DOHH2 (cell line): Measurements from ENCODE around the gene LSM14B.

Experiments used
- H3F3A ChIP-seq: fragments of 200-600 bp; sonication (generic), shearing (Covaris generic); 2 replicates; pipeline ENCODE4 v1.6.0; 2016; ENCODE audit warnings: antibody characterized with exemption, mild to moderate bottlenecking; ENCODE audit not compliant: control insufficient read depth, insufficient read depth
- H3K27ac ChIP-seq: fragments of 200-600 bp; sonication (generic); 2 replicates; pipeline ENCODE4 v1.5.1; 2014; ENCODE audit warnings: low read depth, mild to moderate bottlenecking, low read length, moderate library complexity
- H3K27me3 ChIP-seq: fragments of 200-600 bp; sonication (generic); 2 replicates; pipeline ENCODE4 v1.6.1; 2014; ENCODE audit warnings: mild to moderate bottlenecking, low read length, mixed read lengths; ENCODE audit not compliant: control insufficient read depth
- H3K36me3 ChIP-seq: fragments of 200-600 bp; sonication (generic); 2 replicates; pipeline ENCODE4 v1.6.1; 2014; ENCODE audit warnings: mild to moderate bottlenecking, low read length, moderate library complexity, mixed read lengths; ENCODE audit not compliant: control insufficient read depth
- H3K4me1 ChIP-seq: fragments of 200-600 bp; sonication (generic); 2 replicates; pipeline ENCODE4 v1.6.1; 2014; ENCODE audit warnings: mild to moderate bottlenecking, low read length, mixed read lengths; ENCODE audit not compliant: control insufficient read depth
- H3K4me2 ChIP-seq: fragments of 200-600 bp; sonication (generic); 2 replicates; pipeline ENCODE4 v1.6.0; 2014; ENCODE audit warnings: mild to moderate bottlenecking, low read length, moderate library complexity
- H3K4me3 ChIP-seq: fragments of 200-600 bp; sonication (generic); 2 replicates; pipeline ENCODE4 v1.5.1; 2014; ENCODE audit warnings: mild to moderate bottlenecking, low read length, mixed read lengths
- H3K79me2 ChIP-seq: fragments of 200-600 bp; sonication (generic); 2 replicates; pipeline ENCODE4 v1.6.1; 2014; ENCODE audit warnings: mild to moderate bottlenecking, low read length, mixed read lengths; ENCODE audit not compliant: control insufficient read depth
- H3K9me2 ChIP-seq: fragments of 200-600 bp; sonication (generic); replicated peaks from 2 replicates; pipeline ENCODE4 v1.6.1; 2014; ENCODE audit warnings: mild to moderate bottlenecking, low read length, mixed read lengths; ENCODE audit not compliant: control insufficient read depth
- H3K9me3 ChIP-seq: fragments of 200-600 bp; sonication (generic); 2 replicates; pipeline ENCODE4 v1.6.1; 2014; ENCODE audit warnings: antibody characterized with exemption, low read length, mixed read lengths; ENCODE audit not compliant: control insufficient read depth, insufficient read depth
- H4K20me1 ChIP-seq: fragments of 200-600 bp; sonication (generic); 2 replicates; pipeline ENCODE4 v1.6.0; 2014; ENCODE audit warnings: low read depth, mild to moderate bottlenecking, antibody characterized with exemption, low read length, moderate library complexity; ENCODE audit not compliant: control insufficient read depth, insufficient read depth
- CTCF ChIP-seq: fragments of 200-600 bp; sonication (generic); IDR thresholded peaks from one replicate; pipeline ENCODE4 v1.5.1; 2014; ENCODE audit warnings: antibody characterized with exemption, mild to moderate bottlenecking, low read depth, low read length; ENCODE audit not compliant: poor library complexity, severe bottlenecking
- EZH2phosphoT487 ChIP-seq: fragments of 200-600 bp; sonication (generic); IDR thresholded peaks from 2 replicates; pipeline ENCODE4 v1.6.1; 2017; ENCODE audit warnings: borderline replicate concordance, mild to moderate bottlenecking, antibody characterized with exemption, low read length, moderate library complexity, mixed read lengths

LSM14B gene

GRCh38 chr20:62117362-62117646 lies 5.0 kb upstream of the LSM14B start:
- H3K4me2 ChIP-seq = no peak overlapping the region
- TF ChIP-seq EZH2phosphoT487 = no peak
- no peak for TF ChIP-seq CTCF
- H3K9me2 ChIP-seq = no peaks in the 10 kb centered on the region
- no peak overlapping the region for H3K4me3 ChIP-seq
- peaks cover 16% of the 10 kb centered on the region for H3K4me1 ChIP-seq
- H3K36me3 ChIP-seq = no peaks in the 10 kb centered on the region
- H3K9me3 ChIP-seq = peaks cover 9% of the 10 kb centered on the region
- no peaks in the 10 kb centered on the region; the same call in 1 of the 2 replicates for H3K27me3 ChIP-seq
- 0 out of 2 replicates have a peak, but pooled peaks cover 8% of the 10 kb centered on the region for H3F3A ChIP-seq
- H3K79me2 ChIP-seq = no peaks in the 10 kb centered on the region
- H4K20me1 ChIP-seq = no peaks in the 10 kb centered on the region
- H3K27ac ChIP-seq = no peak overlapping the region

GRCh38 chr20:62117658-62118057 lies 4.6 kb upstream of the LSM14B start:
- TF ChIP-seq CTCF = no peak
- TF ChIP-seq EZH2phosphoT487 = no peak
- Histone ChIP-seq H3K4me2 (no peak overlapping the region), H3K9me2 (no peaks in the 10 kb centered on the region), H3K36me3 (no peaks in the 10 kb centered on the region), H3K27me3 (no peaks in the 10 kb centered on the region; the same call in 1 of the 2 replicates), H3K9me3 (peaks cover 5% of the 10 kb centered on the region; the same call in 1 of the 2 replicates), H3K27ac (no peak overlapping the region), H3K4me3 (no peak overlapping the region), H3K79me2 (peaks cover 2% of the 10 kb centered on the region), H3K4me1 (peaks cover 16% of the 10 kb centered on the region), H4K20me1 (no peaks in the 10 kb centered on the region), H3F3A (0 out of 2 replicates have a peak, but pooled peaks cover 8% of the 10 kb centered on the region)

GRCh38 chr20:62118113-62119043 lies 3.9 kb upstream of the LSM14B start:
- TF ChIP-seq EZH2phosphoT487 (no peak), CTCF (no peak)
- H3K4me1 ChIP-seq = peaks cover 19% of the 10 kb centered on the region
- H3K27me3 ChIP-seq = no peaks in the 10 kb centered on the region
- H3K4me3 ChIP-seq = no peak overlapping the region
- 0 out of 2 replicates have a peak, but pooled peaks cover 8% of the 10 kb centered on the region for H3F3A ChIP-seq
- no peaks in the 10 kb centered on the region; the same call in 1 of the 2 replicates for H3K9me3 ChIP-seq
- peaks cover 4% of the 10 kb centered on the region for H4K20me1 ChIP-seq
- no peaks in the 10 kb centered on the region for H3K9me2 ChIP-seq
- H3K36me3 ChIP-seq = peaks cover 2% of the 10 kb centered on the region
- no peak overlapping the region for H3K4me2 ChIP-seq
- peaks cover 9% of the 10 kb centered on the region for H3K79me2 ChIP-seq
- H3K27ac ChIP-seq = no peak overlapping the region
